Mucosa of rectum (tissue), 2 donors: Measurements from ENCODE around the gene KIFC1.
"Not testable (repeated sequence)": the region's sequence is repeated elsewhere in the genome, so short reads cannot be mapped to it uniquely, and the experiment has no call there.

Experiments
- H3K27ac ChIP-seq, 2 donors: one replicate each; pipeline ENCODE4 v1.7.0; 2013; ENCODE audit warnings: inconsistent platforms in 2 of 2, low read depth in 2 of 2, low read length in 2 of 2
- H3K27me3 ChIP-seq, 2 donors: one replicate each; pipeline ENCODE4 v1.7.0; 2013; ENCODE audit warnings: low read length in 2 of 2; ENCODE audit not compliant: control insufficient read depth in 2 of 2, insufficient read depth in 2 of 2
- H3K36me3 ChIP-seq, 2 donors: one replicate each; pipeline ENCODE4 v1.7.0; 2013; ENCODE audit warnings: low read length in 2 of 2; ENCODE audit not compliant: control insufficient read depth in 2 of 2, insufficient read depth in 2 of 2
- H3K4me1 ChIP-seq, 2 donors: one replicate each; pipeline ENCODE4 v1.7.0; 2013; ENCODE audit warnings: low read length in 2 of 2, mild to moderate bottlenecking in 1 of 2; ENCODE audit not compliant: control insufficient read depth in 2 of 2, insufficient read depth in 2 of 2
- H3K4me3 ChIP-seq, 2 donors: one replicate each; pipeline ENCODE4 v1.7.0; 2013; ENCODE audit warnings: low read length in 2 of 2
- H3K9ac ChIP-seq, 2 donors: one replicate each; pipeline ENCODE4 v1.7.0; 2013; ENCODE audit warnings: low read length in 2 of 2, low read depth in 1 of 2, mild to moderate bottlenecking in 1 of 2
- H3K9me3 ChIP-seq, 2 donors: one replicate each; pipeline ENCODE4 v1.7.0; 2013; ENCODE audit warnings: low read length in 2 of 2; ENCODE audit not compliant: control insufficient read depth in 2 of 2
- donor health status: healthy.
- donor health status: Normal muscosa, but diverticular disease.

The KIFC1 gene

GRCh38 chr6:33392595-33392948 lies 949 bp downstream of the KIFC1 start:
- Histone ChIP-seq H3K9ac (peak overlapping the region; percentile 48 to 77), H3K27ac (peak overlapping the region in 1 of 2 donors; percentile 91), H3K4me3 (peak overlapping the region; percentile 81 to 82)

GRCh38 chr6:33392979-33393378 lies 1.4 kb downstream of the KIFC1 start:
- Histone ChIP-seq H3K27me3 (no peaks in the 10 kb centered on the region), H3K4me1 (peaks cover 8 to 16% of the 10 kb centered on the region in 2 donors), H3K27ac (no peak overlapping the region), H3K36me3 (no peaks in the 10 kb centered on the region), H3K9me3 (no peaks in the 10 kb centered on the region), H3K4me3 (peak overlapping the region in 1 of 2 donors; percentile 82), H3K9ac (peak overlapping the region in 1 of 2 donors; percentile 77)

More at GRCh38 chr6:33392595-33392948, 949 bp downstream of the KIFC1 start:
- Histone ChIP-seq H3K27me3 (no peaks in the 10 kb centered on the region), H3K36me3 (no peaks in the 10 kb centered on the region), H3K9me3 (no peaks in the 10 kb centered on the region), H3K4me1 (peaks cover 8 to 16% of the 10 kb centered on the region in 2 donors)

GRCh38 chr6:33397541-33397940 lies 5.9 kb downstream of the KIFC1 start:
- no peak overlapping the region for H3K9ac ChIP-seq
- no peaks in the 10 kb centered on the region for H3K9me3 ChIP-seq
- H3K36me3 ChIP-seq = no peaks in the 10 kb centered on the region
- no peaks in the 10 kb centered on the region for H3K27me3 ChIP-seq
- H3K4me1 ChIP-seq = peaks cover 0 to 3% of the 10 kb centered on the region in 2 donors
- no peak overlapping the region for H3K27ac ChIP-seq
- H3K4me3 ChIP-seq = no peak overlapping the region

GRCh38 chr6:33398601-33399000 lies 7.0 kb downstream of the KIFC1 start:
- H3K9me3 ChIP-seq, H3K4me3 ChIP-seq, H3K4me1 ChIP-seq, H3K9ac ChIP-seq, H3K27me3 ChIP-seq, H3K27ac ChIP-seq, H3K36me3 ChIP-seq: not testable (repeated sequence)

- not testable (repeated sequence) for H3K27me3 ChIP-seq, H3K27ac ChIP-seq, H3K9me3 ChIP-seq, H3K4me1 ChIP-seq, H3K36me3 ChIP-seq, H3K4me3 ChIP-seq, H3K9ac ChIP-seq
These were observed 8.3 kb downstream of the KIFC1 start for GRCh38 chr6:33399881-33400280.

- Histone ChIP-seq H3K4me1 (peaks cover 5 to 7% of the 10 kb centered on the region in 2 donors), H3K4me3 (no peak overlapping the region), H3K27me3 (no peaks in the 10 kb centered on the region), H3K9me3 (no peaks in the 10 kb centered on the region), H3K9ac (no peak overlapping the region), H3K27ac (no peak overlapping the region), H3K36me3 (peaks cover 0 to 3% of the 10 kb centered on the region in 2 donors)
These were observed 13.3 kb downstream of the KIFC1 start for GRCh38 chr6:33404884-33405283.

- H3K9ac ChIP-seq = no peak overlapping the region
- H3K27ac ChIP-seq = no peak overlapping the region
These were observed 13.8 kb downstream of the KIFC1 start for GRCh38 chr6:33405386-33405940.

GRCh38 chr6:33406126-33406525 lies 14.5 kb downstream of the KIFC1 start:
- Histone ChIP-seq H3K9ac (no peak overlapping the region), H3K27ac (no peak overlapping the region), H3K4me3 (no peak overlapping the region), H3K27me3 (no peaks in the 10 kb centered on the region), H3K9me3 (no peaks in the 10 kb centered on the region), H3K36me3 (peaks cover 0 to 3% of the 10 kb centered on the region in 2 donors), H3K4me1 (peaks cover 7 to 8% of the 10 kb centered on the region in 2 donors)

More at GRCh38 chr6:33405386-33405940, 13.8 kb downstream of the KIFC1 start:
- no peak overlapping the region for H3K4me3 ChIP-seq
- peaks cover 7 to 8% of the 10 kb centered on the region in 2 donors for H3K4me1 ChIP-seq
- no peaks in the 10 kb centered on the region for H3K27me3 ChIP-seq
- H3K36me3 ChIP-seq = peaks cover 0 to 3% of the 10 kb centered on the region in 2 donors
- no peaks in the 10 kb centered on the region for H3K9me3 ChIP-seq

GRCh38 chr6:33407132-33407718 lies 15.6 kb downstream of the KIFC1 start:
- Histone ChIP-seq H3K27ac (no peak overlapping the region), H3K4me1 (peaks cover 7 to 11% of the 10 kb centered on the region in 2 donors), H3K27me3 (no peaks in the 10 kb centered on the region), H3K9me3 (no peaks in the 10 kb centered on the region), H3K36me3 (peaks cover 0 to 4% of the 10 kb centered on the region in 2 donors), H3K9ac (no peak overlapping the region), H3K4me3 (no peak overlapping the region)

- Histone ChIP-seq H3K4me3 (peak overlapping the region; percentile 86 to 95), H3K27me3 (no peaks in the 10 kb centered on the region), H3K36me3 (peaks cover 23 to 26% of the 10 kb centered on the region in 2 donors), H3K9ac (peak overlapping the region; percentile 91 to 98), H3K4me1 (peaks cover 7 to 11% of the 10 kb centered on the region in 2 donors), H3K27ac (peak overlapping the region; percentile 95 to 97), H3K9me3 (no peaks in the 10 kb centered on the region)
These were observed 18.6 kb downstream of the KIFC1 start for GRCh38 chr6:33410050-33410710.
